Measurements from ENCODE around the gene PLA2G1B. TPM values are rescaled to one million over a fixed set of nuclear protein-coding genes. Genes with fewer than 3 reads are reported as not detected.

Gene PLA2G1B
- total RNA-seq, 1 experiment from 2014 or later: not detected

DNA sequence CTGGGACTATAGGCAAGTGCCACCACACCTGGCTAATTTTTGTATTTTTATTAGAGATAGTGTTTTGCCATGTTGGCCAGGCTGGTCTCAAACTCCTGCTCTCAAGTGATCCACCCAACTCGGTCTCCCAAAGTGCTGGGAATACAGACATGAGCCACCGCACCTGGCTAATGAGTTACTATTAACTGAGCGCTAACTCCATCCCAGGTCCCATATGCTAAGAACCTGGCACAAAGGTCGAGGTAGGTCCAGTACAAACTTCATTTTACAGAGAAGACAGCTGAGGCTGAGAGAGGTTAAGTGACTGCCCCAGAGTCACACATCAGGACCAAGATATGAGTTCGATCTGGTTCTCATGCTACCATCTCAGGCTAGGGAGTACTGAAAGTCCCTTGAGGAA is 4.5 kb upstream of the PLA2G1B start:
- Mint-ChIP-seq H3K27me3 (ENCODE audit: unreplicated experiment) (peaks cover 1% of the 10 kb centered on the region), H3K27ac (ENCODE audit: unreplicated experiment) (no peak overlapping the region), H3K9me3 (ENCODE audit: low read depth, unreplicated experiment) (peaks cover 5% of the 10 kb centered on the region), H3K4me3 (ENCODE audit: low read depth, unreplicated experiment) (no peak overlapping the region), H3K4me1 (ENCODE audit: low read depth, unreplicated experiment) (no peaks in the 10 kb centered on the region), H3K36me3 (ENCODE audit: insufficient read depth, unreplicated experiment) (no peaks in the 10 kb centered on the region)
- no peak for DNase-seq
- intact Hi-C loops (cut with micrococcal nuclease; ENCODE audit: unreplicated experiment): no loop called here
- TF ChIP-seq, protein P1, sequence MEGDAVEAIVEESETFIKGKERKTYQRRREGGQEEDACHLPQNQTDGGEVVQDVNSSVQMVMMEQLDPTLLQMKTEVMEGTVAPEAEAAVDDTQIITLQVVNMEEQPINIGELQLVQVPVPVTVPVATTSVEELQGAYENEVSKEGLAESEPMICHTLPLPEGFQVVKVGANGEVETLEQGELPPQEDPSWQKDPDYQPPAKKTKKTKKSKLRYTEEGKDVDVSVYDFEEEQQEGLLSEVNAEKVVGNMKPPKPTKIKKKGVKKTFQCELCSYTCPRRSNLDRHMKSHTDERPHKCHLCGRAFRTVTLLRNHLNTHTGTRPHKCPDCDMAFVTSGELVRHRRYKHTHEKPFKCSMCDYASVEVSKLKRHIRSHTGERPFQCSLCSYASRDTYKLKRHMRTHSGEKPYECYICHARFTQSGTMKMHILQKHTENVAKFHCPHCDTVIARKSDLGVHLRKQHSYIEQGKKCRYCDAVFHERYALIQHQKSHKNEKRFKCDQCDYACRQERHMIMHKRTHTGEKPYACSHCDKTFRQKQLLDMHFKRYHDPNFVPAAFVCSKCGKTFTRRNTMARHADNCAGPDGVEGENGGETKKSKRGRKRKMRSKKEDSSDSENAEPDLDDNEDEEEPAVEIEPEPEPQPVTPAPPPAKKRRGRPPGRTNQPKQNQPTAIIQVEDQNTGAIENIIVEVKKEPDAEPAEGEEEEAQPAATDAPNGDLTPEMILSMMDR (IDR thresholded peaks at IDR 0.05; ENCODE audit: unreplicated experiment): no peak
- CTCF ChIA-PET: no interaction called here
- BruUV-seq (replicated peaks): no TSS peak

DNA sequence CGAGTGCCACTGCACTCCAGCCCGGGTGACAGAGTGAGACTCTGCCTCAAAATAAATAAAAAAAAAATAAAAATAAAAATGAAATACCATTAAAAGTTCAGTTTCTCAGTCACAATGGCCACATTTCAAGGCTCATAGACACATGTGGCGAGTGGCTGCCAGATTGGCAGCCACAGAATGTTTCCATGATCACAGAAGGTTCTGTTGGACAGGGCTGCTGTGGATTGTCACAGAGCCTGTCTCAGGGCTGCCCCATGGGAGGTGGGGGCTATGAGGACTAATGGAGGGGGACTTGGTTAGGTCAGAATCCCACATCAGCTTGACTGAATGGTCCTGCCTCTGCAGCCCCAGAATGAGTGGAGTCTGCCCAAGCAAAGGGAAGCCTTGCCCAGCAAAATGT is 3.8 kb upstream of the PLA2G1B start:
- no peaks in the 10 kb centered on the region for H3K4me1 Mint-ChIP-seq (ENCODE audit: low read depth, unreplicated experiment)
- H3K27ac Mint-ChIP-seq (ENCODE audit: unreplicated experiment): no peak overlapping the region
- intact Hi-C loops (cut with micrococcal nuclease; ENCODE audit: unreplicated experiment): no loop called here
- H3K4me3 Mint-ChIP-seq (ENCODE audit: low read depth, unreplicated experiment): no peak overlapping the region
- DNase-seq: no peak
- CTCF ChIA-PET: no interaction called here
- TF ChIP-seq, protein P1 (IDR thresholded peaks at IDR 0.05; ENCODE audit: unreplicated experiment): no peak
- BruUV-seq (replicated peaks): no TSS peak
- H3K9me3 Mint-ChIP-seq (ENCODE audit: low read depth, unreplicated experiment): peaks cover 5% of the 10 kb centered on the region
- no peaks in the 10 kb centered on the region for H3K27me3 Mint-ChIP-seq (ENCODE audit: unreplicated experiment)
- no peaks in the 10 kb centered on the region for H3K36me3 Mint-ChIP-seq (ENCODE audit: insufficient read depth, unreplicated experiment)

DNA sequence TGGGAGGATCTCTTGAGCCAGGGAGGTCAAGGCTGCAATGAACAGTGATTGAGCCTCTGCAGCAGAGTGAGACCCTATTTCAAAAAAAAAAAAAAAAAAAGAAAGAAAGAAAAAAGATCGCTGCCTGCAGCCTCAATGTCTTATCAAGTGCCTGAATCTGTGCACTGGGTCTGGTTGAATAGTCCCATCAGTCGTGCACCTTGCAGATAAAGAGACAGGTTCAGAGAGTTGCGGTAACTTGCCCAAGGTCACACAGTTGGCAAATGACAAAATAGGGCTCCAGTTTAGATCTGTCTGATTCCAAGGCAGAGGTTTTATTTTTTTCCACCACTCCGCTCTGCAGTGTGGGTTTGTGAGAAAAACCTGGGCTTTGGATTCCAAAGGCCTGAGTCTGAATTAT is 649 bp upstream of the PLA2G1B start:
- TF ChIP-seq, protein P1 (IDR thresholded peaks at IDR 0.05; ENCODE audit: unreplicated experiment): no peak
- BruUV-seq (replicated peaks): no TSS peak
- no peaks in the 10 kb centered on the region for H3K4me1 Mint-ChIP-seq (ENCODE audit: low read depth, unreplicated experiment)
- H3K36me3 Mint-ChIP-seq (ENCODE audit: insufficient read depth, unreplicated experiment): peaks cover 6% of the 10 kb centered on the region
- H3K27me3 Mint-ChIP-seq (ENCODE audit: unreplicated experiment): no peaks in the 10 kb centered on the region
- H3K9me3 Mint-ChIP-seq (ENCODE audit: low read depth, unreplicated experiment): no peaks in the 10 kb centered on the region
- H3K27ac Mint-ChIP-seq (ENCODE audit: unreplicated experiment): no peak overlapping the region
- no peak overlapping the region for H3K4me3 Mint-ChIP-seq (ENCODE audit: low read depth, unreplicated experiment)
- CTCF ChIA-PET: no interaction called here
- intact Hi-C loops (cut with micrococcal nuclease; ENCODE audit: unreplicated experiment): loop anchor here (5.0 kb wide), 1 partner anchor 319 kb away; no protein-coding TSS in a partner anchor
- no peak for DNase-seq

DNA sequence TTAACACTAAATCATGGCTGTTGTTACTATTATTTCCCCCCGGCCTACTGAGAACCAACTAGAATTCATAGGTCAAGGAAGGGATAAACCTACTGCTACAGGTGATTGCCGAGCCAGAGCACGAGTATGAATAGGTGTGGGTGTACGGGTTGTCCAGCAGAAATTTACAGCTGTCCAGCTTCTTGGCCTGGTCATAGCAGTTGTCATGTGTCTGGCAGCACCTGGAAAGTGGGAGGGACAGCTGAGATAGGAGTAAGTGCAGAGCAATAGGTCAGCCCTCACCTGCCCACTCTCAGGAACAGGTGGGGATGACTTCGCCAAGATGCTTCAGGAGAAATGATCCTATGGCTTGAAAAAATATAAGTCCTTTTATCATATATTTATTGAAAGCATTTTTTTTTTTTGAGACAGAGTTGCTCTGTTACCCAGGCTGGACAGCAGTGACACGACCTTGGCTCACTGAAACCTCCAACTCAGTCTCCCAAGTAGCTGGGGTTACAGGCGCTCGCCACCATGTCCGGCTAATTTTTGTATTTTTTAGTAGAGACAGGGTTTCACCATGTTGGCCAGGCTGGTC is 2.6 kb downstream of the PLA2G1B start:
- no peaks in the 10 kb centered on the region for H3K27me3 Mint-ChIP-seq (ENCODE audit: unreplicated experiment)
- intact Hi-C loops (cut with micrococcal nuclease; ENCODE audit: unreplicated experiment): loop anchor here (5.0 kb wide), 1 partner anchor 322 kb away; no protein-coding TSS in a partner anchor

More for the DNA sequence above, 2.6 kb downstream of the PLA2G1B start:
- TF ChIP-seq, protein P1 (IDR thresholded peaks at IDR 0.05; ENCODE audit: unreplicated experiment): no peak
- Mint-ChIP-seq H3K4me1 (ENCODE audit: low read depth, unreplicated experiment) (peaks cover 21% of the 10 kb centered on the region), H3K27ac (ENCODE audit: unreplicated experiment) (no peak overlapping the region), H3K4me3 (ENCODE audit: low read depth, unreplicated experiment) (no peak overlapping the region), H3K9me3 (ENCODE audit: low read depth, unreplicated experiment) (no peaks in the 10 kb centered on the region), H3K36me3 (ENCODE audit: insufficient read depth, unreplicated experiment) (peaks cover 6% of the 10 kb centered on the region)
- CTCF ChIA-PET: no interaction called here
- no TSS peak for BruUV-seq (replicated peaks)
- no peak for DNase-seq

All from Calu3 (cell line).